HepG2 (cell line): ENCODE data around the gene WNT9A. TPM values are rescaled to one million over a fixed set of nuclear protein-coding genes. Genes with fewer than 3 reads are reported as not detected.
"Not testable (repeated sequence)": the region's sequence is repeated elsewhere in the genome, so short reads cannot be mapped to it uniquely, and the experiment has no call there.

ENCODE experiments used
- ATAC-seq: fragments of 200-7000 bp; cut with Tn5 transposase; 3 replicates; pipeline ENCODE4 v1.9.1; 2020; ENCODE audit warnings: mild to moderate bottlenecking, moderate library complexity
- BruUV-seq: library from RNA; stranded (reverse); fragments of 400-500 nt; replicated peaks from 2 replicates; lab custom pipeline; 2021; lab: Mats Ljungman, UMichigan
- CTCF ChIA-PET: fragments of 300-600 bp; formaldehyde crosslinking; extraction: SDS; loops from one replicate; lab custom pipeline; 2021; ENCODE audit warnings: low total read pairs, inconsistent platforms, low intra/inter-chr PET ratio; lab: Yijun Ruan, JAX
- POLR2A ChIA-PET: fragments of 350-600 bp; sonication (Branson Sonifier 250); formaldehyde crosslinking; loops from one replicate; lab custom pipeline; 2020; ENCODE audit warnings: antibody characterized with exemption, inconsistent platforms; lab: Yijun Ruan, JAX
- DNase-seq: peaks from one replicate; pipeline ENCODE4 v3.0.0-alpha.2; 2015; ENCODE audit warnings: low spot score
- FAIRE-seq: peaks from 3 replicates; lab custom pipeline; 2011; peaks lifted over from hg19 to GRCh38; lab: Jason Lieb, UNC
- H2AFZ ChIP-seq: one replicate; pipeline ENCODE4 v1.6.1; 2011; ENCODE audit warnings: low read length, inconsistent platforms
- H3K27ac ChIP-seq: fragments of 300-600 bp; 3 replicates; pipeline ENCODE4 v1.8.0; 2011; ENCODE audit warnings: mixed run types, mild to moderate bottlenecking, mixed read lengths, low read length, inconsistent platforms; ENCODE audit not compliant: insufficient read depth; ENCODE audit errors: extremely low read length
- H3K27me3 ChIP-seq, 2 experiments: fragments of 200-600 bp in 1 of 2; 2 replicates in 1 of 2; 3 replicates in 1 of 2; pipeline versions ENCODE4 v1.6.0 to v1.8.0; 2011; ENCODE audit warnings: low read length in 2 of 2, mild to moderate bottlenecking in 2 of 2, moderate library complexity in 2 of 2, inconsistent platforms in 1 of 2; ENCODE audit not compliant: insufficient read depth in 2 of 2, control insufficient read depth in 1 of 2
- H3K36me3 ChIP-seq, 2 experiments: fragments of 200-600 bp in 1 of 2; replicated peaks in 1 of 2; 2 replicates in 1 of 2; 3 replicates in 1 of 2; pipeline versions ENCODE4 v1.5.1 to v1.8.0; 2011; ENCODE audit warnings: low read length in 2 of 2, inconsistent platforms in 1 of 2; ENCODE audit not compliant: insufficient read depth in 2 of 2, control insufficient read depth in 1 of 2
- H3K4me1 ChIP-seq: 2 replicates; pipeline ENCODE4 v1.5.1; 2012; ENCODE audit warnings: low read length, inconsistent platforms; ENCODE audit not compliant: insufficient read depth
- H3K4me2 ChIP-seq: 2 replicates; pipeline ENCODE4 v1.6.0; 2011; ENCODE audit warnings: low read depth, low read length, inconsistent platforms
- H3K4me3 ChIP-seq, 3 experiments: fragments of 200-600 bp in 1 of 3; sonication (generic), shearing (Covaris generic) in 1 of 3; replicated peaks in 1 of 3; 2 replicates each; pipeline ENCODE4 v1.5.1; 2011 to 2016; ENCODE audit warnings: low read length in 3 of 3, inconsistent platforms in 2 of 3, low read depth in 2 of 3, mild to moderate bottlenecking in 2 of 3, control low read depth in 1 of 3, mixed read lengths in 1 of 3; ENCODE audit not compliant: insufficient read depth in 1 of 3
- H3K79me2 ChIP-seq: one replicate; pipeline ENCODE4 v1.6.1; 2011; ENCODE audit warnings: low read length, inconsistent platforms; ENCODE audit not compliant: insufficient read depth
- H3K9ac ChIP-seq: 2 replicates; pipeline ENCODE4 v1.6.0; 2011; ENCODE audit warnings: mild to moderate bottlenecking, low read depth, low read length, inconsistent platforms; ENCODE audit not compliant: insufficient read depth
- H3K9me3 ChIP-seq: 2 replicates; pipeline ENCODE4 v1.5.1; 2012; ENCODE audit warnings: mild to moderate bottlenecking, low read length
- H4K20me1 ChIP-seq: 2 replicates; pipeline ENCODE4 v1.6.0; 2011; ENCODE audit warnings: inconsistent platforms, mild to moderate bottlenecking, low read length, moderate library complexity; ENCODE audit not compliant: insufficient read depth
- CEBPB ChIP-seq: IDR thresholded peaks from 2 replicates; pipeline ENCODE4 v1.6.1; 2011; ENCODE audit warnings: low read depth, low read length, improper control_type of control experiment, borderline replicate concordance
- DNMT1 ChIP-seq: sonication (generic); formaldehyde crosslinking; IDR thresholded peaks from 2 replicates; pipeline ENCODE4 v1.5.1; 2020; ENCODE audit warnings: mild to moderate bottlenecking, missing genetic modification reagents
- WGBS: methylation state at CpG from one replicate; pipeline ENCODE4 v1.1.6; 2017; ENCODE audit warnings: low lambda C conversion rate; 5-methylcytosine and 5-hydroxymethylcytosine counted together
- in situ Hi-C: cut with HindIII; loops from 2 replicates; pipeline ENCODE4 v1.10.0; 2017; ENCODE audit warnings: low pct_unique_long_range_greater_than_20kb; ENCODE audit not compliant: extremely low pct_ligation_motif_present
- intact Hi-C: fragments of 100-400 bp; cut with micrococcal nuclease; formaldehyde crosslinking; loops from one replicate; pipeline ENCODE4 v1.10.0; 2022; ENCODE audit not compliant: unreplicated experiment
- polyA plus RNA-seq, 8 experiments: library from polyadenylated mRNA; depleted of rRNA in 3 of 8; stranded (reverse) in 7 of 8; unstranded in 1 of 8; fragments of >200 nt; fragmentation: Illumina TruSeq in 4 of 8; extraction: Trizol in 4 of 8; gene quantifications; 2 replicates each; pipeline versions ENCODE4 v1.2.1 to v1.2.3, GENCODE V29; 2011 to 2016; ENCODE audit warnings: low read depth in 4 of 8, missing spikeins in 1 of 8, mixed read lengths in 1 of 8; ENCODE audit not compliant: insufficient read depth in 1 of 8
- total RNA-seq, 5 experiments: library from RNA; depleted of rRNA; stranded (reverse); fragments of >200 nt; fragmentation: Illumina TruSeq; extraction: Trizol; gene quantifications; 2 replicates each; pipeline ENCODE4 v1.2.3, GENCODE V29; 2016; ENCODE audit warnings: low read depth in 1 of 5

Gene WNT9A
- total and polyA plus RNA-seq, 2 of the 13 experiments (the other 11 are each of a cell fraction or from before 2014, with no cell fraction given) = 0.04 TPM; not detected in 1

- DNase-seq (no peak), FAIRE-seq (no peak), ATAC-seq (no peak)
- TF ChIP-seq DNMT1 (CRISPR knock-in tag) (no peak), CEBPB (peak; percentile 45; the same call in 1 of the 2 replicates)
- Histone ChIP-seq H3K9ac (no peak overlapping the region), H3K9me3 (no peaks in the 10 kb centered on the region), H3K79me2 (no peaks in the 10 kb centered on the region), H3K27ac (no peak overlapping the region), H3K4me3 (no peak overlapping the region), H2AFZ (no peak overlapping the region), H3K27me3 (peaks cover 2% of the 10 kb centered on the region in 2 experiments; a peak in 2 of 5 replicates), H3K36me3 (no peaks in the 10 kb centered on the region), H3K4me2 (no peak overlapping the region), H4K20me1 (no peaks in the 10 kb centered on the region), H3K4me1 (no peaks in the 10 kb centered on the region)
- in situ Hi-C loops = no loop called here
- ChIA-PET CTCF (no interaction called here), POLR2A (no interaction called here)
- no TSS peak for BruUV-seq
- intact Hi-C loops = no loop called here
- under 1% methylated on average over 3 of the region's 4 CpGs for WGBS
Measured at GRCh38 chr1:227880342-227880924, 67.3 kb downstream of the WNT9A start.

GRCh38 chr1:227877810-227878209 is 69.9 kb downstream of the WNT9A start:
- H3K27me3 ChIP-seq, H3K4me2 ChIP-seq, intact Hi-C loops, BruUV-seq, H3K9ac ChIP-seq, CTCF ChIA-PET, DNase-seq, H3K9me3 ChIP-seq, H3K27ac ChIP-seq, H3K36me3 ChIP-seq, H2AFZ ChIP-seq, ATAC-seq, H4K20me1 ChIP-seq, H3K4me1 ChIP-seq, FAIRE-seq, H3K4me3 ChIP-seq, in situ Hi-C loops, H3K79me2 ChIP-seq, POLR2A ChIA-PET: not testable (repeated sequence)
- 7% methylated on average over 3 of the region's 3 CpGs for WGBS

- ATAC-seq, POLR2A ChIA-PET, intact Hi-C loops, DNase-seq, H3K27ac ChIP-seq, H2AFZ ChIP-seq, H3K27me3 ChIP-seq, H3K9me3 ChIP-seq, H3K4me3 ChIP-seq, BruUV-seq, in situ Hi-C loops, H3K9ac ChIP-seq, CTCF ChIA-PET, H3K4me2 ChIP-seq, H3K4me1 ChIP-seq, FAIRE-seq, H3K79me2 ChIP-seq, H4K20me1 ChIP-seq, H3K36me3 ChIP-seq: not testable (repeated sequence)
- WGBS = no CpG with 5 or more reads among the region's 5 CpGs
Measured at GRCh38 chr1:227871892-227872291, 75.8 kb downstream of the WNT9A start.
